ENCODE measurements around the gene SIRPA. TPM values are rescaled to one million over a fixed set of nuclear protein-coding genes. Genes with fewer than 3 reads are reported as not detected.
A peak's percentile ranks its signal among the peaks of the same experiment; 100 is the strongest.

The SIRPA gene
- 5.0 and 6.8 TPM in 2 replicates for total RNA-seq

DNA sequence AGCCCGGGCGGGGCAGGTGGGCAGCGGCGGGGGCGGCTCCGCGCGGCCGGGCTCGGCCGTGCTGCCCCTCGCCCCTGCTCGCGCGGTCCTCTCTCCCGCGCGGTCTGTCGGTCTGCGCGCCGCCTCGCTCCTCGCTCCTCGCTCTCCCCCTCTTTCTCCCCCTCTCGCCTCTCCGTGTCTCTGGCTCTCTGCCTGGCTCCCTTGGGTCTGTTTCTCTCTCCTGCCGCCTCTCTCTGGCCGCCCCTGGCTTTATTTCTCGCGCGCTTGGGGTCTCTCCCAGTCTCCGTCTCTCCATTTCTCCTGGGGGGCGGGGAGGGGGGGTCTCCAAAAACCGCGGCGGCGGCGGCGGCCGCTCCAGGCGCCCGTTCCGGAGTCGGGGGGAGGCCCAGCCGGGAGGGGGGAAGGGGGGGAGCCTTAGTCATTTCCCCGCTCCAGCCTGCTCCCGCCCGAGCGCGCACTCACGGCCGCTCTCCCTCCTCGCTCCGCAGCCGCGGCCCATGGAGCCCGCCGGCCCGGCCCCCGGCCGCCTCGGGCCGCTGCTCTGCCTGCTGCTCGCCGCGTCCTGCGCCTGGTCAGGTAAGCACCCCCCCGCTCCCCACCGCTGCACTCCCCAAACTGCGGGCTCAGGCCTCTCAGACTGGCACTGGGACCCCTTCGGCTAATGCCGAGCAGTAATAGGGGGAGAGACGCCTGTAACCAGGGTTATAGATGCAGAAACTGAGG is at the start of gene SIRPA:
TSS of gene SIRPA (plus strand) at position 457 of the 723 bp plus-strand sequence. CDS start at position 498, 41 bp downstream.
- DNase-seq (ENCODE audit: low read depth) (no peak), FAIRE-seq (no peak)
- Histone ChIP-seq H3K36me3 (ENCODE audit: control insufficient read depth, insufficient read depth, low read length) (no peaks in the 10 kb centered on the region), H3K4me3 (ENCODE audit: low read depth, low read length) (peak within 1 kb of the TSS; percentile 60), H3K27me3 (ENCODE audit: control insufficient read depth, insufficient read depth, low read length) (no peaks in the 10 kb centered on the region)
- TF ChIP-seq, protein P1, sequence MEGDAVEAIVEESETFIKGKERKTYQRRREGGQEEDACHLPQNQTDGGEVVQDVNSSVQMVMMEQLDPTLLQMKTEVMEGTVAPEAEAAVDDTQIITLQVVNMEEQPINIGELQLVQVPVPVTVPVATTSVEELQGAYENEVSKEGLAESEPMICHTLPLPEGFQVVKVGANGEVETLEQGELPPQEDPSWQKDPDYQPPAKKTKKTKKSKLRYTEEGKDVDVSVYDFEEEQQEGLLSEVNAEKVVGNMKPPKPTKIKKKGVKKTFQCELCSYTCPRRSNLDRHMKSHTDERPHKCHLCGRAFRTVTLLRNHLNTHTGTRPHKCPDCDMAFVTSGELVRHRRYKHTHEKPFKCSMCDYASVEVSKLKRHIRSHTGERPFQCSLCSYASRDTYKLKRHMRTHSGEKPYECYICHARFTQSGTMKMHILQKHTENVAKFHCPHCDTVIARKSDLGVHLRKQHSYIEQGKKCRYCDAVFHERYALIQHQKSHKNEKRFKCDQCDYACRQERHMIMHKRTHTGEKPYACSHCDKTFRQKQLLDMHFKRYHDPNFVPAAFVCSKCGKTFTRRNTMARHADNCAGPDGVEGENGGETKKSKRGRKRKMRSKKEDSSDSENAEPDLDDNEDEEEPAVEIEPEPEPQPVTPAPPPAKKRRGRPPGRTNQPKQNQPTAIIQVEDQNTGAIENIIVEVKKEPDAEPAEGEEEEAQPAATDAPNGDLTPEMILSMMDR (IDR thresholded peaks at IDR 0.05; ENCODE audit: insufficient read depth, low read length, severe bottlenecking), result no peak

- H3K27me3 ChIP-seq (ENCODE audit: control insufficient read depth, insufficient read depth, low read length), result no peaks in the 10 kb centered on the region
- FAIRE-seq, result peak; percentile 32
- H3K36me3 ChIP-seq (ENCODE audit: control insufficient read depth, insufficient read depth, low read length), result no peaks in the 10 kb centered on the region
- H3K4me3 ChIP-seq (ENCODE audit: low read depth, low read length), result no peak overlapping the region
- no peak for DNase-seq (ENCODE audit: low read depth)
- TF ChIP-seq, protein P1 (IDR thresholded peaks at IDR 0.05; ENCODE audit: insufficient read depth, low read length, severe bottlenecking), result no peak
These were observed 49.5 kb upstream of the SIRPA start for GRCh38 chr20:1845701-1846100.

GRCh38 chr20:1846341-1846740 is 48.9 kb upstream of the SIRPA start:
- Histone ChIP-seq H3K27me3 (ENCODE audit: control insufficient read depth, insufficient read depth, low read length) (no peaks in the 10 kb centered on the region), H3K4me3 (ENCODE audit: low read depth, low read length) (no peak overlapping the region), H3K36me3 (ENCODE audit: control insufficient read depth, insufficient read depth, low read length) (no peaks in the 10 kb centered on the region)
- TF ChIP-seq, protein P1 (IDR thresholded peaks at IDR 0.05; ENCODE audit: insufficient read depth, low read length, severe bottlenecking), result no peak
- FAIRE-seq (no peak), DNase-seq (ENCODE audit: low read depth) (no peak)

- no peak for FAIRE-seq
- DNase-seq (ENCODE audit: low read depth), result no peak
- no peak overlapping the region for H3K4me3 ChIP-seq (ENCODE audit: low read depth, low read length)
- no peaks in the 10 kb centered on the region for H3K27me3 ChIP-seq (ENCODE audit: control insufficient read depth, insufficient read depth, low read length)
- TF ChIP-seq, protein P1 (IDR thresholded peaks at IDR 0.05; ENCODE audit: insufficient read depth, low read length, severe bottlenecking), result no peak
- no peaks in the 10 kb centered on the region for H3K36me3 ChIP-seq (ENCODE audit: control insufficient read depth, insufficient read depth, low read length)
These were observed 48.3 kb upstream of the SIRPA start for GRCh38 chr20:1846876-1847275.

DNA sequence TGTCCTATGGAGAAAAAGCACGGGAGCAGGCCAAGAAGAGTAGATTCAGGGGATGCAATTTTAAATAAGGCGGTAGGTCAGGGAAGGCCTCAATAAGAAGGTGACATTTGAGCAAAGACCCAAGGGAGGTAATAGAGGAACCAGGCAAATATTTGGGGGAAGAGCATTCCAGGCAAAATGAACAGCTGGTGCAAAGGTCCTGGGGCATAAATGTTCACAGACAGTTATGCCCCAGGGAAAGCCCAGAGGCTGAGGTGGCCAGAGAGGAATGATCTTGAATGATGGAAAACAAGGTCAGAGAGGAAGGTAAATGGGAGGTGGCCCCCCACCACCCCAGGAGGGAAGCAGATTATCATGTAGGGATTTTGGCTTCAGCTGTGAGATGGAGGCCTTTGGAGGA is 47.4 kb upstream of the SIRPA start:
- no peaks in the 10 kb centered on the region for H3K27me3 ChIP-seq (ENCODE audit: control insufficient read depth, insufficient read depth, low read length)
- no peaks in the 10 kb centered on the region for H3K36me3 ChIP-seq (ENCODE audit: control insufficient read depth, insufficient read depth, low read length)
- no peak overlapping the region for H3K4me3 ChIP-seq (ENCODE audit: low read depth, low read length)
- TF ChIP-seq, protein P1 (IDR thresholded peaks at IDR 0.05; ENCODE audit: insufficient read depth, low read length, severe bottlenecking), result no peak
- FAIRE-seq, result peak; percentile 43
- no peak for DNase-seq (ENCODE audit: low read depth)

GRCh38 chr20:1848373-1848772 is 46.8 kb upstream of the SIRPA start:
- FAIRE-seq (no peak), DNase-seq (ENCODE audit: low read depth) (no peak)
- no peaks in the 10 kb centered on the region for H3K36me3 ChIP-seq (ENCODE audit: control insufficient read depth, insufficient read depth, low read length)
- H3K27me3 ChIP-seq (ENCODE audit: control insufficient read depth, insufficient read depth, low read length), result no peaks in the 10 kb centered on the region
- no peak overlapping the region for H3K4me3 ChIP-seq (ENCODE audit: low read depth, low read length)
- TF ChIP-seq, protein P1 (IDR thresholded peaks at IDR 0.05; ENCODE audit: insufficient read depth, low read length, severe bottlenecking), result no peak
